ENCODE data around the gene KLF13.

KLF13 gene

DNA sequence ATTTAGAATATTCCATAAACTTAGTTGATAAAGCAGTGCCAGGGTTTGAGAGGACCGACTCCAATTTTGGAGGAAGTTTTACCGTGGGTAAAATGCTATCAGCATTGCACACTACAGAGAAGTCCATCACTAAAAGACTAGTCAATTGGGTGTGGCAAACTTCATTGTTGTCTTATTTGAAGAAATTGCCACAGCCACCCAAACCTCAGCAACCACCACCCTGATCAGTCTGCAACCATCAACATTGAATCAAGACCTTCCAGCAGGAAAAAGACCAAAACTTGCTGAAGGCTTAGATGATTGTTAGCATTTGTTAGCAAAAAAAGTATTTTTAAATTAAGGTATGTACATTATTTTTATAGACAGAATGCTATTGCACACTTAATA is 60.5 kb downstream of the KLF13 start:
- DNase-seq: no peak

- peak; percentile 77 for DNase-seq
Observed at GRCh38 chr15:31387479-31388118, 61.0 kb downstream of the KLF13 start.

- no peak for DNase-seq
Observed at GRCh38 chr15:31389576-31389975, 62.9 kb downstream of the KLF13 start.

DNA sequence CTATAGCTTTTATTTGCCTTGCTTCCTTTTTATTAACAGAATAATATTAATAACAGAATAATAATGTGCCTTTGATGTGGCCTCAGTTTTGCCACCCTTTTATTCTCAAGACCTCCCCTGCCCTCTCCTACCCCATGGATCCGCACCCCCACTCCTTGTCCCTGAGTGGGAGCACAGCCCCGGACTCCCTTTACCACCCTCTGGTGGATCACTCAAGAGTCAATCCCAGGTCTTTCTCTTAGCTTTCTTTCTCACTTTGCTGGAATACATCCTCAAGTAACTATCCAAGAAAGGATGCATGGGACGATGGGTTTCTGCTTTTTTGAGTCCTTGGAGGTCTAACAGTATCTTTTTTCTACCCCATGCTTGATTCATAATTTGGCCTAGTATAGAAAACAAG is 63.4 kb downstream of the KLF13 start:
- DNase-seq: no peak

GRCh38 chr15:31390777-31391486 is 64.3 kb downstream of the KLF13 start:
- DNase-seq: no peak

GRCh38 chr15:31391687-31392671 is 65.3 kb downstream of the KLF13 start:
- DNase-seq: peak; percentile 47

- no peak for DNase-seq
Observed at GRCh38 chr15:31392761-31393401, 66.2 kb downstream of the KLF13 start.

DNA sequence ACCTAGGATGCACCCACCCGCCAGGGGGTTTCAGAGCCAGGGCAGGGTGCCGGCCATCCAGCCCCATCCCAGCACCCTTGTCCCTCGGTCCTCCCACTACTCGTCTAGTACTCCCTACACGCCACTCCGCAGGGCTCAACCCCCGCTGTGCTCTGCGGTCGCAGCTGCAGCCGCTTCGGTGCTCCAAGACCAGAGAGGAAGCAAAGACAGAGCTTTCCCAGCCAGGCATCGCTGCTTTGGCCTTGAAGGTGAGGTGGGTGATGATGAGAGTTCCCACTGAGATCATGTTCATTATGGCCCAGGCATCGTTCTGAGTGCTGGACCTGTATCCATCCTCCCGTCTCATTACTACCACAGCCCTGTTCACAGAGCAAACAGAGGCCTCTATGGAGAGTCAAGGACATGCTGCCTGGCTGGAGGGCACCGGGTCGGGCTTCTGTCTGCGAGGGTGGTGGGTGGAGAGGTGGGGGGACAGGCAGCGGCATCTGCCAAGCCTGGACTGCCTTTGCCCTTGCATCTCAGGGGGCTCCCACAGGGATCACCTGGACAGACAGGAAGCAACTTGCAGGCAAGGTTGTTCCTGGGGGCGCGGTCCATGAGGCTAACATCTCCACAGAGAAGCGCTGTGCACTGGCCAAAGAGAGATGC is 66.9 kb downstream of the KLF13 start:
- DNase-seq: no peak

- peak; percentile 81 for DNase-seq
Observed at GRCh38 chr15:31396881-31397560, 70.4 kb downstream of the KLF13 start.

DNA sequence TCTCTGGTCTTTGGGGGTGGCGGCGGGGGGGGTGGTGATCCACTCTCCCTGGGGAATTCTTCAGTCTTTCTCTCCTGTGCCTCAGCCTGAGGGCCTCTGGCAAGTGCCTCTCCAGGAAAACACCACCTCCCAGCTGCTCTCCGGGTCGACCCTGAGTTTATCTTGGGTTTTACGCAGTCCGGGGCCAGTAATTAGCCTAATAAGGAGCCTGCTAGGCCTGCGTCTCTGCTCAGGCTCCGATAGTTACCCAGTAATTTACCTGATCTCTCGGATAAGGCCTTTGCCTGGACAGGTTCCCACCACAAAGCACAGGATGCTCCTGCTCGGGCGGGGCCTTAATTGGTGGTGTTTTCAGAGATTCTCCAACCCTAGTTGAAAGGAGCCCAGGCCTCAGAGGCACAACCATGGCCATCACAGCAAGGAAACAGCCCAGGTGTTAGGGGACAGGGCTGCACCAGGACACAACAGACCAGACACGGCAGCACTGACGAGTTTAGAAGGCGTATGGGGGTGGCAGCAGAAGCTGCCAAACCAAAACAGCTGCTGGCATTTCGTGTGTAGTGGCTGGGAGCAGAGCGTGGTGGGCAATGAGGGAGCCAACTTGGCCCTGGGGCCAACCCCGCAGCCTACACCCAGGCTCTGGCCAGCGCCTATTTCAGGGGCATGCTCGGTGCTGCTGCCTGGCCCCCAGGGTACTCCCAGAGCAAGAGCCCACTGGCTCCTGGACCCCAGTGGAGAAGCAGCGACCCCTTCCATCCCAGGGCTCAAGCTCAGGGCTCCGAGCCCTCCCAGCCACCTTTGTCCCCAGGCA is 71.4 kb downstream of the KLF13 start:
- no peak for DNase-seq

DNA sequence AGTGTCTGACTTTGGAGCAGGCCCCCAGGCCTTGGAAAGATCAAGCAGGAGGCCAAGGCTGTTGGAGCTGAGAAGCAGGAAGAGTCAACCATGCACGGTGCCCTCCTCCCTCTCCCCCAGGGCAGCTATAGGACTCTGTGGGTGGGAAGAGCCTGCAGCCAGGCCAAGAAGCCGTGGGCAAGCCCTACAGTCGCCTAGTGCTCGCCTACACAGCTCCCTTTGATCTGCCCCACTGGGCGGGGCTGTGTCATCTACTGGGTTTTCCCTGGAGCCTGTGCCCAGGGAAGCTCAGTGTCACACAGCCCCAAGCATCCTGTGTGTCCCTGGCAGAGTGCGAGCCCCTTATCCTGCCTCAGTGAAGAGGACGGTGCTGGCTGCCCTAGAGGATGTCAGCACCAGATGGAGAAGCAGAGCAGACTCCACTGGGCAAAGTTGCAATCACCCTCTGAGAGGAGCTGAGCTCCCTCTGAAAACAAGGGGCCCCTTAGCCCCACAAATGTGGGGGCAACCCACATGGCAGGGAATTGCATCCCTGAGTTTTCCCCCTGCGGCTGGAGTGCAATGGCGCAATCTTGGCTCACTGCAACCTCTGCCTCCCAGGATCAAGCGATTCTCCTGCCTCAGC is 72.2 kb downstream of the KLF13 start:
- DNase-seq: no peak

GRCh38 chr15:31399544-31400171 is 73.0 kb downstream of the KLF13 start:
- no peak for DNase-seq

- DNase-seq: no peak
Observed at GRCh38 chr15:31400222-31400927, 73.7 kb downstream of the KLF13 start.

DNA sequence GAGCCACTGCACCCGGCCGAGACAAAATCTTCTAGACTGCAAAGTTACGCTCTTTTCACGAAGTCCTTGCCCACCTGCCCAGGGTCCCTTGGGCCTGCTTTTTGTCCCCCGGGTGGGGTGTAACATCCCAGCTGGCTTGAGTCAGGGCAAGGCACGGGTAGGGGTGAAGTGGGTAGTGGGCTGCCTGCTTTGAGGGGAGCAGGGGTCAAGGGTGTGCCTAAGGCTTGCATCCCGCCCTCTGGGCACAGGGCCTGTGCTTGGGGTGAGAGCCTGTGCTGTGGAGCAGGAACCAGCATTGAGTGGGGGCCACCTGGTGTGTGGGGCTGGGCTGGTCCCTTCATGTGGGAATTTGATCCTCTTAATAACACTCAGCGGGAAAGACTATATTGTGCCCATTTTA is 74.6 kb downstream of the KLF13 start:
- no peak for DNase-seq

- no peak for DNase-seq
Observed at GRCh38 chr15:31402003-31402402, 75.4 kb downstream of the KLF13 start.

- DNase-seq: no peak
Observed at GRCh38 chr15:31402511-31403056, 75.9 kb downstream of the KLF13 start.

DNA sequence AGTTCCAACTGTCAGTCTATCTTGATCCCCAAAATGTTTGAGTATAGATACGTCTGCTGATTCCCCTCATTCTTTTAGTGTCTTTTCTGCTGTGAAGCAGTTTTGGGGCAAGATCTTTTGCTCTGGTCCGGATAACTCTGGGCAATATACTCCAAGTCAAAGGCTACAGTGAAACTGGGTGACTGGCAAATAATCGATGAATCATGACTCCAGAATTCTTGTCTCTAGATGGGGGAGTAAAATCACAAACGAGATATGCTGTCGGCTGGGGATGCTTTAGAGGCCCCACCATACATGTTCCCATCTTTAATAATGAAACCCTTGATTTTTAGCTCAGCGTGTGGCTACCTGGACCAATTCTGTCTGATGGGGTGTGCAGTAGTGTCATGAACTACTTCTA is 76.5 kb downstream of the KLF13 start:
- DNase-seq: no peak

GRCh38 chr15:31403606-31404005 is 77.0 kb downstream of the KLF13 start:
- no peak for DNase-seq

DNA sequence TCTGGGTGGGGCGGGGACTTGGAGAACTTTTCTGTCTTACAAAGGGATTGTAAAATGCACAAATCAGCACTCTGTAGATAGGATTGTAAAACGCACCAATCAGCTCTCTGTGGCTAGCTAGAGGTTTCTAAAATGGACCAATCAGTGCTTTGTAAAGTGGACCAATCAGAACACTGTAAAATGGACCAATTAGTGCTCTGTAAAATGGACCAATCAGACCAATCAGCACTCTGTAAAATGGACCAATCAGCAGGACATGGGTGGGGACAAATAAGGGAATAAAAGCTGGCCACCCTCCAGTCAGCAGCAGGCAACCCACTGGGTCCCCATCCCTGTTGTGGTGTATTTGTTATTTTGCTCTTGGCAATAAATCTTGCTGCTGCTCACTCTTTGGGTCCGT is 77.7 kb downstream of the KLF13 start:
- DNase-seq: no peak

Data from NCI-H774 (cell line).